Upper lobe of left lung (tissue), 6 donors: ENCODE data around the gene ACTR2. TPM values are rescaled to one million over a fixed set of nuclear protein-coding genes. Genes with fewer than 3 reads are reported as not detected.
"Not testable (repeated sequence)": the region's sequence is repeated elsewhere in the genome, so short reads cannot be mapped to it uniquely, and the experiment has no call there.

Source experiments
- ATAC-seq, 2 donors: fragments of 200-7000 bp; cut with Tn5 transposase; one replicate each; pipeline ENCODE4 v1.9.1; 2022; ENCODE audit warnings: mild to moderate bottlenecking in 2 of 2, moderate library complexity in 2 of 2; ENCODE audit not compliant: low FRiP score in 2 of 2
- DNase-seq, 2 donors: peaks; one replicate each; pipeline ENCODE4 v3.0.0-alpha.2; 2019 to 2020
- H3K27ac ChIP-seq, 4 donors: fragments of 200-600 bp; sonication (generic); one replicate each; pipeline ENCODE4 v1.5.1; 2016 to 2019
- H3K27me3 ChIP-seq, 4 donors: fragments of 200-600 bp; sonication (generic); one replicate each; pipeline ENCODE4 v1.5.1; 2017 to 2019
- H3K36me3 ChIP-seq, 4 donors: fragments of 200-600 bp; sonication (generic); one replicate each; pipeline ENCODE4 v1.5.1; 2016 to 2019
- H3K4me1 ChIP-seq, 4 donors: fragments of 200-600 bp; sonication (generic); one replicate each; pipeline ENCODE4 v1.5.1; 2018 to 2019
- H3K4me3 ChIP-seq, 4 donors: fragments of 200-600 bp; sonication (generic); one replicate each; pipeline ENCODE4 v1.5.1; 2017 to 2019; ENCODE audit warnings: mild to moderate bottlenecking in 2 of 4, moderate library complexity in 1 of 4
- H3K9me3 ChIP-seq, 4 donors: fragments of 200-600 bp; sonication (generic); one replicate each; pipeline ENCODE4 v1.5.1; 2018 to 2019
- CTCF ChIP-seq, 6 experiments: fragments of 450-650 bp in 4 of 6; fragments of 200-600 bp in 2 of 6; sonication (generic) in 2 of 6; IDR thresholded peaks; one replicate each; pipeline ENCODE4 v1.5.1; 2016 to 2019; ENCODE audit warnings: antibody characterized with exemption in 6 of 6
- EP300 ChIP-seq, 4 donors: sonication (generic); formaldehyde crosslinking; IDR thresholded peaks; one replicate each; pipeline ENCODE4 v1.5.1; 2017; ENCODE audit warnings: antibody characterized with exemption in 4 of 4, control low read depth in 2 of 4
- POLR2A ChIP-seq, 4 donors: fragments of 450-650 bp; IDR thresholded peaks; one replicate each; pipeline ENCODE4 v1.5.1; 2016 to 2017; ENCODE audit warnings: antibody characterized with exemption in 4 of 4, mild to moderate bottlenecking in 2 of 4
- POLR2AphosphoS5 ChIP-seq, 2 donors: sonication (generic); formaldehyde crosslinking; IDR thresholded peaks; one replicate each; pipeline ENCODE4 v1.5.1; 2017; ENCODE audit warnings: antibody characterized with exemption in 2 of 2
- WGBS, 2 donors: methylation state at CpG; one replicate each; pipeline ENCODE4 v1.1.5; 2017 to 2018; 5-methylcytosine and 5-hydroxymethylcytosine counted together
- total RNA-seq, 6 donors: library from RNA; depleted of rRNA in 4 of 6; stranded (reverse); fragments of >200 nt in 4 of 6; gene quantifications; one replicate each; pipeline versions ENCODE4 v1.1.0 to v1.2.1, GENCODE V29; 2016 to 2021
- donor health status: DM: no; HTN: no; CAD: no; lungs with moderate emphysema.
- donor health status: DM: no; HTN: yes; CAD: no; lungs with severe emphysema.

Gene ACTR2
- total RNA-seq, 6 donors from 2014 or later = 39.6 to 266 (median 114) TPM

DNA sequence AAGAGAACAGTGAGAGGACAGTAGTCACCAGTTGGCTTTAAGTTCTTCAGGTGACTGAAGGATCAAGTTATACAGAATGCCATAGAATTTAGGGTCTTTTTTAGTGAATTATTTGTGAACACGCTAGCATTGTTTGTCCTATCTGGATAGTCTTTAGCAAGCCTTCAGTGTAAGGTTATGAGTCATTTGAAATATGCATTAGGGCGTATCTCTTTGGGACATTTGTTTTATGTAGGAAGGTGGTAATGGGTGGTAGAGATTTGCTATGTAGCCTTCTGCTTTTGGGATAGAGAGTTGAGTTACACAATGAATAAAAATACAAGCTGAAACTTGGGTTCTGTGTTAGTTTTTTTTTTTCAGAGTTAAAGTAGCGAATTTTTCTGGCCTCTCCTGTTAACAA lies 13.0 kb downstream of the ACTR2 start:
- WGBS, 2 donors = 90 to 95% methylated on average over 3 of the region's 3 CpGs
- Histone ChIP-seq H3K36me3 (peaks cover 13 to 45% (median 16%) of the 10 kb centered on the region in 4 donors), H3K4me3 (no peak overlapping the region), H3K4me1 (peaks cover 0 to 19% (median 5%) of the 10 kb centered on the region in 4 donors), H3K27ac (no peak overlapping the region), H3K9me3 (no peaks in the 10 kb centered on the region), H3K27me3 (no peaks in the 10 kb centered on the region)
- no peak for ATAC-seq
- TF ChIP-seq EP300 (IDR thresholded peaks at IDR 0.05) = no peak
- TF ChIP-seq POLR2AphosphoS5 (IDR thresholded peaks at IDR 0.05) = no peak
- no peak for TF ChIP-seq POLR2A (IDR thresholded peaks at IDR 0.05)
- TF ChIP-seq CTCF (IDR thresholded peaks at IDR 0.05) = no peak
- no peak for DNase-seq

- peaks cover 13 to 69% (median 28%) of the 10 kb centered on the region in 4 donors for H3K36me3 ChIP-seq
- not testable (repeated sequence) for DNase-seq, H3K9me3 ChIP-seq, H3K27me3 ChIP-seq, H3K4me1 ChIP-seq, ATAC-seq, H3K27ac ChIP-seq, H3K4me3 ChIP-seq
- WGBS, 2 donors = 85 to 92% methylated on average over 2 of the region's 2 CpGs
Observed at GRCh38 chr2:65244452-65244851, 16.8 kb downstream of the ACTR2 start.

- no peak overlapping the region for H3K4me3 ChIP-seq
- no peak for DNase-seq
- H3K4me1 ChIP-seq = peaks cover 0 to 11% (median 0%) of the 10 kb centered on the region in 4 donors
- no peaks in the 10 kb centered on the region for H3K27me3 ChIP-seq
- TF ChIP-seq CTCF (IDR thresholded peaks at IDR 0.05) = no peak
- TF ChIP-seq POLR2A (IDR thresholded peaks at IDR 0.05) = no peak
- TF ChIP-seq EP300 (IDR thresholded peaks at IDR 0.05) = no peak
- TF ChIP-seq POLR2AphosphoS5 (IDR thresholded peaks at IDR 0.05) = no peak
- H3K36me3 ChIP-seq = peaks cover 0 to 75% (median 29%) of the 10 kb centered on the region in 4 donors
- no peaks in the 10 kb centered on the region for H3K9me3 ChIP-seq
- no peak overlapping the region for H3K27ac ChIP-seq
- no peak for ATAC-seq
Observed at GRCh38 chr2:65252640-65253039, 25.0 kb downstream of the ACTR2 start.

- Histone ChIP-seq H3K4me1 (peaks cover 0 to 11% (median 0%) of the 10 kb centered on the region in 4 donors), H3K4me3 (no peak overlapping the region), H3K36me3 (peaks cover 0 to 80% (median 38%) of the 10 kb centered on the region in 4 donors), H3K27ac (no peak overlapping the region), H3K9me3 (no peaks in the 10 kb centered on the region), H3K27me3 (no peaks in the 10 kb centered on the region)
- no peak for TF ChIP-seq POLR2AphosphoS5 (IDR thresholded peaks at IDR 0.05)
- TF ChIP-seq POLR2A (IDR thresholded peaks at IDR 0.05) = no peak
- no peak for TF ChIP-seq CTCF (IDR thresholded peaks at IDR 0.05)
- no peak for TF ChIP-seq EP300 (IDR thresholded peaks at IDR 0.05)
- ATAC-seq = no peak
- no peak for DNase-seq
- 69 to 87% methylated on average over 6 of the region's 6 CpGs for WGBS, 2 donors
Observed at GRCh38 chr2:65255356-65255755, 27.7 kb downstream of the ACTR2 start.

DNA sequence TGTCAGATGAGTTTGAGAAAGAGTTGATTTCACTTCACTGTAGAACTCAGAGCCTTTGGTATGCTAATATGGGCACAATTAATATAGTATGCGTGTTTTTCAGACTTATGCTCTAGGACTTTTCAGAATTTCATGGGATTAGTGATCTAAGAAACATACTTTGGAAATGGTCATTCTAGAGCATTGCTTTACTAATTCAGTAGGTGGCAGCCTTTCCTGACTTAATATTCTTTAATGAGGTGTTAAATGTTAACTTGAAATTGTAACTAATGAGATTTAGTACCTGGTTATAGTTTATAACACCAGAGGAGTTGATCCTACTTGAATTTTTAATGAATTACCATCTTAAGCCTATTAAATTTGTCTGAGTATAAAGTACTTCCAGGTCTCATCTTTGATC lies 28.4 kb downstream of the ACTR2 start:
- no peak for TF ChIP-seq POLR2A (IDR thresholded peaks at IDR 0.05)
- TF ChIP-seq CTCF (IDR thresholded peaks at IDR 0.05) = no peak
- no peak for TF ChIP-seq POLR2AphosphoS5 (IDR thresholded peaks at IDR 0.05)
- TF ChIP-seq EP300 (IDR thresholded peaks at IDR 0.05) = no peak
- Histone ChIP-seq H3K9me3 (no peaks in the 10 kb centered on the region), H3K36me3 (peaks cover 0 to 77% (median 40%) of the 10 kb centered on the region in 4 donors), H3K4me3 (no peak overlapping the region), H3K27ac (no peak overlapping the region), H3K4me1 (peaks cover 0 to 11% (median 0%) of the 10 kb centered on the region in 4 donors), H3K27me3 (no peaks in the 10 kb centered on the region)
- no peak for DNase-seq
- ATAC-seq = no peak
- WGBS, 2 donors = 100% methylated on average over 1 of the region's 1 CpG

GRCh38 chr2:65257866-65258265 lies 30.2 kb downstream of the ACTR2 start:
- peaks cover 0 to 76% (median 42%) of the 10 kb centered on the region in 4 donors for H3K36me3 ChIP-seq
- H3K4me3 ChIP-seq, ATAC-seq, H3K4me1 ChIP-seq, H3K27me3 ChIP-seq, H3K9me3 ChIP-seq, DNase-seq: not testable (repeated sequence)
- peak overlapping the region in 1 of 4 donors; percentile 0 for H3K27ac ChIP-seq
